ENCODE data around the gene ACTC1.

DNA sequence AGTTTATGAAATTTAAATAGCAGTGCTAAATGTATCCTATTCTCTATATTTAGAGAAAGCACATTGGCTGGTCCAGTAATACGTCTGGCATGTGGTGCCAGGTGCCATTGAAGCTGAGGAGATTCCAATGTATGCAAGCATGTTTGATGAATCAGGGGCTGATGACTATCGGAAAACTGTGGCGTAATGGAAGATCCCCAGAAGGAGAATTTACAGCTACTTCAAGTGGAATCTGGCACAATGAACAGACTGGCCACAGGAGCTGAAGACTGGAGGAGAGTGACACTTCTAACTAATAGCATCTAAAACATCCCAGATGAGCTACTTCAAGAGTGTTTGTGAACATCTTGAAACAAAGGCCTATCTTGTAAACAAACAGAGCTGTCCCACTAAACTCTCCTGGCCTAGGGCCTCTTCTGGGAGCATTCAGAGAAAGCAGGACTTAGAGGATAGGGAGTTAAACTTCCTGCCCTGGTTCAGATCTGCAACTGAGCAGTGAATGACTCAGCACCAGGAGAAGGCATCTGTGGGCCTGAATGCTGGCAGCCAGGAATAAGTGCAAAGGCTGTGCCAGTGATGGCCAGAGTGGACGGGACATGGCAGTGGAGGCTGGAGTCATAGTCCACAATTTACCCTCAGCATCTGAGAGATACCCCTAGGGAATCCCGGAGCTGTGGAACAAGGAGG lies 15.2 kb upstream of the ACTC1 start:
- TF ChIP-seq, protein P1, sequence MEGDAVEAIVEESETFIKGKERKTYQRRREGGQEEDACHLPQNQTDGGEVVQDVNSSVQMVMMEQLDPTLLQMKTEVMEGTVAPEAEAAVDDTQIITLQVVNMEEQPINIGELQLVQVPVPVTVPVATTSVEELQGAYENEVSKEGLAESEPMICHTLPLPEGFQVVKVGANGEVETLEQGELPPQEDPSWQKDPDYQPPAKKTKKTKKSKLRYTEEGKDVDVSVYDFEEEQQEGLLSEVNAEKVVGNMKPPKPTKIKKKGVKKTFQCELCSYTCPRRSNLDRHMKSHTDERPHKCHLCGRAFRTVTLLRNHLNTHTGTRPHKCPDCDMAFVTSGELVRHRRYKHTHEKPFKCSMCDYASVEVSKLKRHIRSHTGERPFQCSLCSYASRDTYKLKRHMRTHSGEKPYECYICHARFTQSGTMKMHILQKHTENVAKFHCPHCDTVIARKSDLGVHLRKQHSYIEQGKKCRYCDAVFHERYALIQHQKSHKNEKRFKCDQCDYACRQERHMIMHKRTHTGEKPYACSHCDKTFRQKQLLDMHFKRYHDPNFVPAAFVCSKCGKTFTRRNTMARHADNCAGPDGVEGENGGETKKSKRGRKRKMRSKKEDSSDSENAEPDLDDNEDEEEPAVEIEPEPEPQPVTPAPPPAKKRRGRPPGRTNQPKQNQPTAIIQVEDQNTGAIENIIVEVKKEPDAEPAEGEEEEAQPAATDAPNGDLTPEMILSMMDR (IDR thresholded peaks at IDR 0.05; ENCODE audit: poor library complexity, severe bottlenecking) = no peak
- TF ChIP-seq RAD21 (conservative IDR thresholded peaks at IDR 0.05) (no peak), POLR2AphosphoS5 (IDR thresholded peaks at IDR 0.05) (no peak)
